ENCODE data around the gene PDF.
A peak's percentile ranks its signal among the peaks of the same experiment; 100 is the strongest.

The PDF gene

DNA sequence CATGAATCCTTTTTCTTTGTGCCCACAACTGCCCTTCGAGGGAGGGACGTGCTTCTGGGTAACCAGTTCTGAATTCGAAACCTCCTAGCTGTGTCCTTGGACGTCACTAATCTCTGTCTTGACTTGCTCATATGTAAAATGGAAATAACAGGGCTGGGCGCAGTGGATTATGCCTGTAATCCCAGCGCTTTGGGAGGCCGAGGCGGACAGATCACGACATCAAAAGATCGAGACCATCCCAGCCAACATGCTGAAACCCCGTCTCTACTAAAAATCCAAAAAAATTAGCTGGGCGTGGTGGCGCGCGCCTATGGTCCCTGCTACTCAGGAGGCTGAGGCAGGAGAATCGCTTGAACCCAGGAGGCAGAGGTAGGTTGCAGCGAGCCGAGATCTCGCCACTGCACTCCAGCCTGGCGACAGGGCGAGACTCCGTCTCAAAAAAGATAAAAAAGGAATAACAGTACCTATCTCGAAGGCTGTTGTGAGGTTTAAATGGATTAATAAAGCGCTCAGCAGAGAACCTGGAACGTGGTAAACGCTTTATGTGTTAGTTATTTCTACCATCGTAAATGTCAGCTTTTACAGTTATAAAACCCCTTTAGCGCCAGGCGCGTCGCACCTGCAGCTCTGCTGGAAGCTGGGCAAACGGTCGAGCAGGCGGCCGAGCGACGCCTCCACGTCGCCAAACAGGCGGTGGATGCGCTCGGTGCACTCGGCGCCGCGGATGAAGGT is 8.3 kb upstream of the PDF start:
- DNase-seq, result no peak

DNA sequence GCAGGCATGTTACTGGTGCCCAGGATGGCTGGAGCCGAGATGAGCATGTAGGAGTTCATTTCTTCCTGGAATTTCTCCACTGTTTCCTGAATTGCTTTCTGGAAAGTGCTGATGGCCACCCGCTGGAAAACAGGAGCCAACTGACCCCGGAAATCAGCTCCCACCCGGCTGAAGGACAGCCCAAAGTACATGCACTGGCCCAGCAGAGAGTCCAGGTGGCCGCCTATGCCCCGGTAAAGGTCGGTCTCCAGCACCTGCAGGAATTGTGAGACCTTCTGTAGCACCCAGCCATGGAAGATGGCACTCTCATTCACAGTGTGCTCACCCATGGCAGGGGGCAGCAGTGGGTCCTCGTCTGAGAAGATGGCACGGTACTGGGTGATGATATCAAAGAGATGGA is 4.3 kb upstream of the PDF start:
- no peak for DNase-seq

DNA sequence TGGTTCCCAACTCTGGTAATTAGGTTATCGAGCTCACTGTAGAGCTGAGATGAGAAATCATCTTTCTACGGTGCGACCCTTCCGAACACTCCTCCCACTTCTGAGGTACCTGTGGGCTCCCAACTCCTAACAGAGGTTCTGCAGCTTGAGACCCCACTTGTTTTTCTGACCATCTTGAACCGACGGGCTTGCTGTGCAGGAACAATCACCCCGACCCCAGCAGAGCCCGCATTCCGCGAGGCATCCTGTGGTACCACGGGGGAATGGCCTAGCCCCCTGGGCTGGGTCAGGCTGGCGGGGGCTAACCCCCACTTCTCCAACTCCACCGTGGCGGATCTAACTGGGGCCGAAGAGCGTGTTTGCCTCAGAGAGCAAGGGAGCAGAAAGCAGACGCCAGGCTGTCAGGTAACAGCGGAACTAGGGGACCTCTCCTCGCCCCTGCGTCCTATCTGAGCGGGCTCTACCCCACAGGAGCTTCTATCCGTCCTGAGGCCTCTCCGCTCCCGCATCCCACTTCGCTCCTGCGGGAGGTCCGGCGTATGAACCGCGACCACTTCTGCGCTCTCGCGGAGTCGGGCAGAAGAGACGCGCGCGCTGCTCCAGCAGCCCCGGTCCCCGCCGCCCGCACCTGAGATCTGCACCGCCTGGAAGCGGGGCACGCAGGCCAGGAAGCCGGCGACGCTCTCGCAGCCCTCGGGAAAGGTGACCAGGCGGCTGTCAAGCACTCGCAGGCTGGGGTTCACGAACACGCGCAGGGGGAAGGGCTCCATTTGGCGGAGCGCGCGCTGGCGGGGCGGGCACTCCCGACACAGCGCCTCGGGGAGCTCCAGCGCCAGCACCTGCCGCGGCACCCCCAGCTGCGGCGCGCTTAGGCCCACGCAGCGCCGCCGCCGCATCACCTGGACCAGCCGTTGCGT is 761 bp downstream of the PDF start:
- no peak for DNase-seq

DNA sequence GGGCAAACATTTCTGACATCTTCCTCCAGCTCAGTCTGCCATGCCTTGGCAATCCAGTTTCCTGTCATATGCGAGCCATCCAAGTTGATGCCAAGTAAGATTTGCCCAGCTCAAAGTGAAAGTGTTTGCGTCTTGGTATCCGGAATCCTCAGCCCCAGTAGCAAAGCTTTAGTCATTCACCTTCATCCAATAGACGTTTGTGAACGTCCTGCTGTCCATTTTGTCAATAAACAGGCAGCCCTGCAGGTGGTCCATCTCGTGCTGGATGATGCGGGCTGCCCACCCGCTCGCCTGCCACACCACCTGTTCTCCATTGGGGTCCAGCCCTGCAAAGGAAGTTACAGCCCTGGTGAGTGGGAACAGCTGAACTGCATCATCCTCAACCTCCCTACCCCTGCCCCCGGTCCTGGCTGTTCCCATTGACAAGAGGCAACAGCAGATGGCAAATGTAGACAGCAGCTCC is 1.5 kb downstream of the PDF start:
- peak; percentile 30 for DNase-seq

DNA sequence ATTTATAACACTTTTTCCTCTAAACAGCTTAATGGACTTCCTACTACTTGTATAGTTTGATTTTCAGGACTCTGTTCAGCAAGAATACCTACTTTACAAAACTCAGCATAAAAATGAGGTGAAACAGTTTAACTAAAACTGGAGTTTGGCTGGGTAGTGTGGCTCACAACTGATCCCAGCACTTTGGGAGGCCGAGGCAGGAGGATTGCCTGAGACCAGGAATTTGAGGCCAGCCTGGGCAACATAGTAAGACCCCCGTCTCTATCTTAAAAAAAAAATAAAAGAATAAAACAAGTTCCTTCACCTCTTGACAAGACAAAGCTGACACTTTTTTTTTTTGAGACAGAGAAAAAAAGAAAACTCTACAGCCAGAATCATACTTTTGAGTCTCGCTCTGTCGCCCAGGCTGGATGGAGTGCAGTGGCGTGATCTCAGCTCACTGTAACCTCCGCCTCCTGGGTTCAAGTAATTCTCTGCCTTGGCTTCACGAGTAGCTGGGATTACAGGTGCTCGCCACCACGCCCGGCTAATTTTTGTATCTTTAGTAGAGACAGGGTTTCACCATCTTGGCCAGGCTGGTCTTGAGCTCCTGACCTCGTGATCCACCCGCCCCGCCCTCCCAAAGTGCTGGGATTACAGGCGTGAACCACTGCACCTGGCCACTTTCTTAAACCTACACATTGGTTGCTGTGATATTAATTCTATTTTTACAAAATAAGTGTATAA is 2.6 kb downstream of the PDF start:
- no peak for DNase-seq

DNA sequence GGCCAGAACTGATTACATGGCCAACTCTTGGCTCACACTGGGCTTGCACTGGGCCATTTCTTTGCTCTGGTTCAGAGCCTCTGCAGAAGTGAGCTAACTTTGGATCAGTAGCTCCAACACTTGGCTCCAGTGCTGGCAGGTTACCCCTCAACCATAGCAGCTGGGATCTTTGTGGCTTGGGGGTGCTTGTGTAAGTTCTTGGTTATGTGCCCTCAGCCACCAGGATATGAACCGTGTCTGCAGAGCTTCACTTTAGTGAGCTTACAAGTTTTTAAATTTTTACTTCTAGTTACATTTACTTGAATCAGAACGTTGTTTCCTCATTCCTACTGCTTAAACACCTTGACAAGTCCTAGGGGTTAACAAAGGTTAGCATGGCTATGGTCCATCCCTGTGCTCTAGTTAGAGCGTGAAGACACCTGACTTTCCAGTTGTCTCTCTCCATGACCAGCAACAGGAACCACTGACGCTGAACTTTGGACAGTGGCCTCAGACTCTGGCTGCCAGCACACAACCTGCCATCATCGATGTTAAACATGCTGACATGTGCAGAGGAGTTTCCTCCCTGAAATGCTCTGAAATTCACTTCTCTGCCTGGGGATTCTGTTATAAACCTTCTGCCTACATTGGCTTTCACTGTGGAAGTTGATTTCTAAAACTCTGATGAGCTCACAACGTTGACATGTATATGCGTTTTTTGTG is 4.1 kb downstream of the PDF start:
- no peak for DNase-seq

DNA sequence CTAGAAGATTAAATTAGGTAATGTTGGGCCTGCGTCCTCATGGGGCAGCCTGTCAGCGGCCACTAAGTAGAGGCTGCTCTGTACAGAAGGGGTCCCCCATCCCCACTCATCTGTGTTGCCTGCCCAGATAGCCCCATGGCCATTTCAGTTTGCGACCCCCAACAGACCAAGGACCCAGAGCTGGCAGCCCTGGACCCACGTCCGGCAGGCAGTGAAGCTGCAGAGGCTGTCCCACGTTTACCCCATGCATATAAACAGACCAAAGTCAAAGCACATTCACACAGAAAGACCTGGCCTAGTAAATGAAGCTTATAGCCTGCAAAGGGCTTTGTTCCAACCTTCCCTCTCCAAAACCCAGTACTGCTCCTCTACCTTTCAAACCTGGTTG is 4.6 kb downstream of the PDF start:
- no peak for DNase-seq

DNA sequence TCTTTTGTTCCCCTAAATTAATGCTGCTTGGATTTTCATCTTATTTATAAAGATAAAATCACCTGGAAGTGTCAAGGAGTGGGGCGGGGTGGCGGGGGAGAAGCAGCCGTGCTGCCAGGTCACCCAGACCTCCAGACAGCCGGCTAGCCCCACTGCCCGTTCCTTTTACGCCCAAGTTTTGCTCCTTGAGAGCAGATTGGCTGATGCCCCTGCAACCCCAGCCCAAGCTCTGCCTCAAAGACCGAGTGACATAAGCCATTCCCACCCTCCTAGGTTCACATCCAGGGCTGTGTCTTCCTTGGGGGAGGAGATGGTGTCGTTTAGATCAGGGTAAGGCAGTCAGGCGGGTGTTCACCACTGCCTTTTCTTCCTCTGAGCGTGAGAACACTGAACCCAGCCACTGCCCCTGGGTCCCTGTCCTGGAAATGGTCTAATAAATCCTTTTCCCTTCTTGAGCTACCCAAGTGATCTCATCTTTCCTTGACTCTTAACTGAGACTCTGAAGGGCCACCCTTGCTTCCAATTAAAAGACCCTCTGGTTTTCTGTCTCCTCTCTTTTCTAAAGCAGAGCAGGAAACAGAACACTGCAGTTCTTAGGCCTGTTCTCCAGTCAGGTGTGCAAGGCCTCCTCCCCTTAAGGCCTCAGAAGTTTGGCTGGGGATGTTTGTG is 5.7 kb downstream of the PDF start:
- DNase-seq, result no peak

DNA sequence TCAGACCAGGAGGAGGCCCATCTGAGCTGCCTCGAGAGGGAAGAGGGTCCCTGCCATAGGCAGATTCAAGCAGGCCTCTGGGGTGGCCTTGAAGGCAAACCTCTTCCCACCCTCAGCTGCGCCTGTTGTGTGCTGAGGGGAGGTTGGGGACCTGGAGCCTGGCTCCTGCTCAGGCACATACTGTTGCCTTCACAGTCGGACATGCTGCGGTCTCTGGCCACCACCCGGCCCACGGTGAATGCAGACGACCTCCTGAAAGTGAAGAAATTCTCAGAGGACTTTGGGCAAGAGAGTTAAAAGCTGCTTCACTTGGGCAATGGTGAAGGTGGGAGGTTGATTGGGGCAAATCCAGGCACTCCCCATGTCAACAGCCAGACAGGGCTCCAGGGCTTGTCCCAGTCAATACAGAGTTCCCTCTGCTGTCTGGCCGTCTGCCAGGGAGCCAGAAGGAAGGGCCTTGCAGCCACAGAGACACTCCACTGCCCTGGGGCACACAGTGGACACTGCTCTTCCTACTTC is 6.3 kb downstream of the PDF start:
- DNase-seq, result no peak

DNA sequence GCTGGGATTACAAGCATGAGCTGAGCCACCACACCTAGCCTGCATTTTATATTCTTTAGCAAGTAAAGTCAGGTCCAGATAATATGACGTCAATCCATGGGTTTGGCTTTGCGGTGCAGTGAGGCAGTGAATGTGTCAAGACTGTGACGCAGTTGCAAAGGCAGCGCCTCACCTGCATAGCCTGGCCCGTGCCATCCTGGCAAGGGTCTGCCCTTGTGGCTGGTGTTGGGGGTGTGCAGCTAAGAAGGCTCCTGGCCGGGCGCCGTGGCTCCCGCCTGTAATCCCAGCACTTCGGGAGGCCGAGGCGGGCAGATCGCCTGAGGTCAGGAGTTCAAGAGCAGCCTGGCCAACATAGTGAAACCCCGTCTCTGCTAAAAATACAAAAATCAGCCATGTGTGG is 7.0 kb downstream of the PDF start:
- DNase-seq, result no peak

DNA sequence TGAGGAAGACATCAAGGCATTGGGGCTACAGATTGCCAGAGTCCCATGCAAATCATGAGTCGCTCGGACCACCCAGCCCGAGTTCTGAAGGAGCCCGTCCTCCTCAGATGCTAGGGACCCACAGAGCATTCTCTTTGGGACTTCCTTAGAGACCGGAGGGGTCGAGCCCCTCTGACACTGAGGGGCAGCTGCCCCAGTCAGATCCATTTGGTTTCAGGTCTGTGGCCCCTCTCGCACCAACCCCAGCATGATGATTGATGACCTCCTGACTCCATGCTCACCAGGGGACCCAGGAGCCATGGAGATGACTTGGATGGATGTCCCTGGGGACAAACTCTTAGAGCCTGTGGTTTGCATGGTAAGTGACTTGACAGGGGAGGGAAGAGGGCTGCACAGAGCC is 8.0 kb downstream of the PDF start:
- DNase-seq, result no peak

DNA sequence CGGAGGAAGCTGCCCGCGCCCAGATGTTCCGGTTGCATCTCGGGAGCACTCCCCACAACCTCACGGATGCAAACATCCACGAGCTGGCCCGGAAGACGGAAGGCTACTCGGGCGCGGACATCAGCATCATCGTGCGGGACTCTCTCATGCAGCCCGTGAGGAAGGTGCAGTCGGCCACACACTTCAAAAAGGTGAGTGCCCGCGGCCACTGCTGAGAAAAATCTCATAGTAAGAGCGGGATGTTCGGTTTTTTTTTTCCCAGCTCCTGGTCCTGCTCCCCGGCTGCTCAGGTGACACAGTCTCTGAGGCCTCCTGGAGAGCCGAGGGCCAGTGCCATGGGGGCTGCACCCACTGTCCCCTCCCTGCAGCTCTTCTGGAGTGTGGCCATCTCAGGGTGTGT is 9.3 kb downstream of the PDF start:
- no peak for DNase-seq

DNA sequence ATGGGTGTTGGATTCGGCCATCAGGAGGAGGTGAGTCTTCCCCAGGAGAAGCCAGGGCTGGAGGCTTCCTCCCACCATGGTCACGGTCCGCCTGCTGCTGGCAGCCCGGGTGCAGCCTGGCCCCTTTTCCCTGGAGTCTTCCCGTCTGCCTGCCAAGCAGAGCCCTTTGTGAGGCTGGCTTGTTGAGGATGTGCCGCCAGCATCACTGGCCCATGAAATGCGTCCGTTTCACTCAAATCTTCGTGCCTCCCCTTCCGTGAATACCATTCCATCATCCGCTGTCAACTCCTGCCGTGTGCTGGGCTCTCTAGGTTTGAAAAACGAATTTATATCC is 9.7 kb downstream of the PDF start:
- no peak for DNase-seq

DNA sequence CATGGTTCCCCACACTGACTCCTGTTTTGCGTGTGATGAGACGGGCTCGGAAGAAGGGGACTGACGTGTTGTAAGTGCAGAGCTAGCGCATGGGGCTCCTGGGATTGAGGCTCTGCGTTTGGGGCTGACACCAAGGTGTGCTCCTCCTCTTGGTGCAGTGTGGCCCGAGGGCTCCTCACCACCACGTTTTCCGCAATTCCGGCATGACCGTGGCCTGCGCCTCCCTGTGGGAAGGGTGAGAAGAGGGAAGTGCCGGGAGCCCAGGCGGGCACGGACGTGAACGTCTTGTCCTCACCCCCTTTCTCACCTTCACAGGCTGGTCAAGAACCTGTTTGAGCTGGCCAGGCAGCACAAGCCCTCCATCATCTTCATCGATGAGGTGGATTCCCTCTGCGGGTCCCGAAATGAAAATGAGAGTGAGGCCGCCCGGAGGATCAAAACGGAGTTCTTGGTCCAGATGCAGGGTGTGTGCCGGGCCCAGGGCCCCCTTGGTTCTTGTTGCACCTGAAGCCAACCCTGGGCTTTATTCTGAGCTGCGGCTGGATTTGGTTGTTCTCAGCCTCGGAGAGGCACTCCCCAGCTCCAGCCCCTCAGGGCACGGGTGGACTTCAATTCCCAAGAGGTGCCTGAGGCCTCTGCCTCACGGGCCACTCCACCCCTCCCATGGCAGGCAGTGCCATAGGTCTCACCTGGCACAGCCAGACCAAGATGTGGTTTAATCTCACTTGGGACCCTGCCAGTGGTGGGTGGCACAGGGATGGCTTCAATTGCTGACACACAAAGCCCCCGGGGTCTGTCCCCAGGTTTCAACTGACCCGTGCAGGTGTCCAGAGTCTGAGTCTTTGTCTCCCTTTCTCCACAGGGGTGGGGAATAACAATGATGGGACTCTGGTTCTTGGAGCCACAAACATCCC is 10.3 kb downstream of the PDF start:
- DNase-seq, result no peak

DNA sequence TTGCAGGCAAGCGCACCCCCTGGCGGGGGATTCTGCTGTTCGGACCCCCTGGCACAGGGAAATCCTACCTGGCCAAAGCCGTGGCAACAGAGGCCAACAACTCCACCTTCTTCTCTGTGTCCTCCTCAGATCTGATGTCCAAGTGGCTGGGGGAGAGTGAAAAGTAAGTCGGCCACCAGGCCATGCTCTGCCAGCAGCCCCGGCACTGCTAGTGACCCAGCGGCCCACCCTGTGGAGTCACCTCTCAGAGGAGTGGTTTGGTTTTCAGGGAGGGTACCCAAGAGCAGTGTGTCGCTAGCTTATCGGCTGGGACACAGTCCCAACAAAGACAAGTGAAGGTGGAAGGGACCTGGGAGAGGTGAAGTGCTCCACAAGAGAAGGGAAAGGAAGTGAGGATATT is 11.0 kb downstream of the PDF start:
- no peak for DNase-seq

DNA sequence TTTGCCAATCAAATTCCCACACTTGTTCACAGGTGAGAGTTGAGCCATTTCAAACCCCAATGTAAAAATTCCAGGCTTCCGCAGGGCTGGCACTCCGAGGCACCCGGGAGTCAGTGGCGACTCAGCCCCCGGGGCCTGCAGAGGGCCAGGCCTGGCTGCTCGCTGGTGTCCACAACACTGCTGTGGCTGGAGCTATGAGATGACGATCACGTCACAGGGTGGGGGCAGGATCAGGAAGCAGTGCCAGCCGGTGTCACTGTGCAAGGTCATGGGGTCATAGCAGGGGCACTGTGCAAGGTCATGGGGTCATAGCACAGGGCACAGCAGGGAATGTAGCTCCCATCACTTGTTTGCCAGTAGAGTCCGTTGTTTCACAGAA is 11.5 kb downstream of the PDF start:
- no peak for DNase-seq

DNA sequence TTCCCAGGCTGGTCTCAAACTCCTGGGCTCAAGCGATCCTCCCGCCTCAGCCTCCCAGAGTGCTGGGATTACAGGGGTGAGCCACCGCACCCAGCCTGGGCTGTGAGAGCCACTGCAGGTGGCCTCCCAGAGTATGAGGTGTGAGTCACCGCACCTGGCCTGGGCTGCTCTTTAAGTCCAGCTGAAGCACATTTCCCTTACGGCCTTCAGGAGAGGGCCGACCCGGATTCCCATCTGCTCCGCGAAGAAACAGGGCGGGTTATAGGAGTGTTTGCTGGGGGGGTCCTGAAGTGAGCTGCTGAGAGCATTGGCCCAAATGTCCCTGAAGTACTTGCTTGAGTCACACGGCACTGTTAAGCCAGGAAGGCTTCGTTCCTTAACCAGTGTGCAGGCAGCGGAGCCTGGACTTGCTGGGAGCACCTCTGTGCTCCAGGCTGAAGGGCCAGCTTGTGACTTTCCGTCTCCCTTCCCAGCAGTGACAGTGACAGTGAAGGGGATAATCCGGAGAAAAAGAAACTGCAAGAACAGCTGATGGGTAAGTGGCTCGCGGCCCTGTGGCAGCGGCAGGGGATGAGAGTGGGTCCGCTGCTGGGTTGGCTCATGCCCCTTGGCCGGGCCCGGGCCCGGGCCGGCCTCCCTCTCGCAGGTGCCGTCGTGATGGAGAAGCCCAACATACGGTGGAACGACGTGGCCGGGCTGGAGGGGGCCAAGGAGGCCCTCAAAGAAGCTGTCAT is 12.0 kb downstream of the PDF start:
- DNase-seq, result no peak

DNA sequence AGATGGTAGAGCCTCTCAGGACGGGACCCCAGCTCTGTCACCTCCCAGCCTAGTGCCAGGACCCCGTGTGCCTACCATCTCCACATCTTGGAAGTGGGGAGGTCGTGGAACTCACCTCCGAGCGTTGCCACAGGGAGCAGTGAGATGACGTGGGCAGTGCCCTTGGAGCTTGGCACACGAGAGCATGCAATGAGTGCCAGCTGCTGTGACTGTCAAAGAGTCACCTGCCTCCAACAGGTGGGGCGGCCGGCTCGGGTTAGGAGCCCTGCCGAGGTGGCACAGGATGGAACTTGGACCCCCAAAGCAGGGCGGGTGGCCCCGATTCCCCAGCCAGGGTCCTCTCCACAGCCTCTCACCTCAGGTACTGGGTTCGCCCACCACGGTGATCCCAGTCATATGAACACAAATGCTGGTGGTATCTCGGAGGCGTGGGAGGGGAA is 13.8 kb downstream of the PDF start:
- no peak for DNase-seq

DNA sequence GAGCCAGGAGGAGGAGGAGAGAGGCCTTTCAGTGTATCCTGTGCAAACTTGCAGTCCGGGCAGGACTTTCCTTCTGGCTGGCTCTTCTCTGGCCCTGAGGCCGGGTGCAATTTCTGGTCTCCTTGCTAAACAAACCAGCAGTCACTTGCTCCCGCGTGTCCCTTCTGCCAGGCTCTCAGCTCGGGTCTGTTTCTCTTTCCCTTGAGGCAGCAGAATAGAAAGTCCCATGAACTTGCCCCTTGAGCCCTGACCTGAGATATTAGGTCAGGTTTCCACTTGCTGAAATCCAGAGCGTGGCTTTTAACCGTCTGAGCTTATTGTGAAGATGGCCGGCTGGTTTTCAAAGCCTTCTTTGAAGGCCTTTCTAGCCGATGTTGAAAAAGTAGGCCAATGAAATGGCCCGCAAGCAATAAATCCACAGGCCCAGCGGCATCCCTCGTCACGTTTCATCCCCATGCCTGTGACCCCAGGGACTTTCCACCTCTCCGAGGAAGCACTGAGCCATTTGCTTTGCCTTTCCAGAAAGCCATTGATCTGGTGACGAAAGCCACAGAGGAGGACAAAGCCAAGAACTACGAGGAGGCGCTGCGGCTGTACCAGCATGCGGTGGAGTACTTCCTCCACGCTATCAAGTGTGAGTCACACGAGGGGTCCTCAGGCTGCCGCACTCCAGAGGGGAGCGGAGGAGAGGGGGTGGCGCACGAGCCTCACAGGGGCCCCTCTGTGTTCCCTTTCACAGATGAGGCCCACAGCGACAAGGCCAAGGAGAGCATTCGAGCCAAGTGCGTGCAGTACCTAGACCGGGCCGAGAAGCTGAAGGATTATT is 14.7 kb downstream of the PDF start:
- no peak for DNase-seq

DNA sequence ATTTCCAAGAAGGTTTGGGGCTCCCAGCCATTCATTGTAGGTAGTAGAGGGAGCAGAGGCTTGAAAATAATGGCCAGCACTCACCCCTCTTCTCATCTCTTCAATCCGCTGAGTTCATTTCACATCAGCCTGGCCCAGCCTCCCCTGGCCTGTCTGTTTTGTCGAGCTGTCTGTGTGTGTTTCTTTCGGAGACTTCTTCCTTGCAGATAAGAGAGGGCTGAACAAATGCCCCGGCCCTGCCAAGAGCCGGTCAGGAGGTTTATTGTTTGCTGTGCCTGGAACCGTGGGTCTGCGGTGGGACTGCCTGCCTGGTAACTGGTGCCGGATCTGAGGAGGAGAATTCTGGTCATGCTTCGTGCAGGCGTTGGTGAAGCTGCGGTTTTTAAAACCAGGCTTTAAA is 15.9 kb downstream of the PDF start:
- no peak for DNase-seq
